CD4-positive, alpha-beta T cell (primary cell): ENCODE measurements around the gene ZNF334. TPM values are rescaled to one million over a fixed set of nuclear protein-coding genes. Genes with fewer than 3 reads are reported as not detected.

ENCODE experiments used
- ATAC-seq: fragments of 200-7000 bp; cut with Tn5 transposase; one replicate; pipeline ENCODE4 v1.10.0; 2022; ENCODE audit warnings: mild to moderate bottlenecking; ENCODE audit not compliant: poor library complexity
- CTCF ChIA-PET: fragments of 350-600 bp; sonication (Branson Sonifier 250); formaldehyde crosslinking; loops from one replicate; lab custom pipeline; 2021; ENCODE audit warnings: antibody characterized with exemption, inconsistent platforms; lab: Charles Lee
- POLR2A ChIA-PET: fragments of 350-600 bp; sonication (Branson Sonifier 250); formaldehyde crosslinking; loops from one replicate; lab custom pipeline; 2021; ENCODE audit warnings: antibody characterized with exemption, inconsistent platforms; lab: Charles Lee
- DNase-seq, 14 experiments: peaks; one replicate each; pipeline ENCODE4 v3.0.0-alpha.2; 2013 to 2020; ENCODE audit warnings: mixed read lengths in 2 of 14
- H3K27ac ChIP-seq, 2 donors: one replicate each; pipeline versions ENCODE4 v1.5.1 to v1.7.0; 2013; ENCODE audit warnings: low read length in 2 of 2, low read depth in 1 of 2, mild to moderate bottlenecking in 1 of 2
- H3K27me3 ChIP-seq, 2 experiments: 1 replicate in 1 of 2; 2 replicates in 1 of 2; pipeline versions ENCODE4 v1.6.1 to v1.7.0; 2013; ENCODE audit warnings: low read length in 2 of 2, control low read depth in 1 of 2, mild to moderate bottlenecking in 1 of 2, moderate library complexity in 1 of 2; ENCODE audit not compliant: insufficient read depth in 2 of 2, control insufficient read depth in 1 of 2
- H3K36me3 ChIP-seq: one replicate; pipeline ENCODE4 v1.6.1; 2013; ENCODE audit warnings: low read length, control low read depth; ENCODE audit not compliant: insufficient read depth
- H3K4me1 ChIP-seq: one replicate; pipeline ENCODE4 v1.6.1; 2013; ENCODE audit warnings: low read length, control low read depth; ENCODE audit not compliant: insufficient read depth
- H3K4me3 ChIP-seq: one replicate; pipeline ENCODE4 v1.5.1; 2013; ENCODE audit warnings: mild to moderate bottlenecking, low read length, moderate library complexity
- H3K9me3 ChIP-seq, 2 experiments: 1 replicate in 1 of 2; 2 replicates in 1 of 2; pipeline versions ENCODE4 v1.6.1 to v1.7.0; 2013; ENCODE audit warnings: low read length in 2 of 2, mild to moderate bottlenecking in 2 of 2, control low read depth in 1 of 2, moderate library complexity in 1 of 2; ENCODE audit not compliant: control insufficient read depth in 1 of 2, insufficient read depth in 1 of 2
- H3K27ac Mint-ChIP-seq: one replicate; pipeline ENCODE4 v1.8.0; 2020; ENCODE audit warnings: mixed read lengths
- H3K27me3 Mint-ChIP-seq: one replicate; pipeline ENCODE4 v1.8.0; 2021; ENCODE audit warnings: mixed read lengths
- H3K36me3 Mint-ChIP-seq: one replicate; pipeline ENCODE4 v1.8.0; 2021; ENCODE audit warnings: low read depth, mixed read lengths
- H3K4me1 Mint-ChIP-seq: one replicate; pipeline ENCODE4 v1.8.0; 2021; ENCODE audit warnings: low read depth, mixed read lengths
- H3K4me3 Mint-ChIP-seq: one replicate; pipeline ENCODE4 v1.8.0; 2020; ENCODE audit warnings: mild to moderate bottlenecking, mixed read lengths
- H3K9me3 Mint-ChIP-seq: one replicate; pipeline ENCODE4 v1.8.0; 2020; ENCODE audit warnings: mixed read lengths
- CTCF ChIP-seq: fragments of 200-600 bp; IDR thresholded peaks from one replicate; pipeline ENCODE4 v1.8.0; 2022; ENCODE audit warnings: antibody characterized with exemption, mild to moderate bottlenecking
- intact Hi-C, 2 experiments: fragments of 100-400 bp; cut with DNase I in 1 of 2; cut with micrococcal nuclease in 1 of 2; formaldehyde crosslinking; loops; one replicate each; pipeline versions ENCODE4 v1.15.1 to v1.9.0; 2023 to 2025; cut with DNase I, micrococcal nuclease
- total RNA-seq, 174 experiments: library from RNA in 2 of 174; stranded (reverse) in 2 of 174; gene quantifications; one replicate each; pipeline ENCODE4 v1.2.3 and lab custom pipeline; 2021 to 2026

Gene ZNF334
- total RNA-seq, 2 experiments from 2014 or later: 0.19 to 0.28 TPM

- H3K27ac ChIP-seq: no peak overlapping the region
- no peak for TF ChIP-seq CTCF
- Mint-ChIP-seq H3K27ac (no peak overlapping the region), H3K4me3 (no peak overlapping the region), H3K9me3 (peaks cover 15% of the 10 kb centered on the region), H3K27me3 (peaks cover 45% of the 10 kb centered on the region), H3K4me1 (no peaks in the 10 kb centered on the region), H3K36me3 (no peaks in the 10 kb centered on the region)
- POLR2A ChIA-PET: no interaction called here
- H3K4me3 ChIP-seq: no peak overlapping the region
- CTCF ChIA-PET: no interaction called here
- intact Hi-C loops: no loop called here
- peaks cover 0 to 27% of the 10 kb centered on the region in 2 experiments for H3K9me3 ChIP-seq
- DNase-seq (no peak), ATAC-seq (no peak)
- no peaks in the 10 kb centered on the region for H3K4me1 ChIP-seq
- peaks cover 6 to 13% of the 10 kb centered on the region in 2 experiments for H3K27me3 ChIP-seq
- no peaks in the 10 kb centered on the region for H3K36me3 ChIP-seq
Measured at GRCh38 chr20:46505506-46505905, 7.9 kb downstream of the ZNF334 start.

- Histone ChIP-seq H3K27me3 (peaks cover 0 to 10% of the 10 kb centered on the region in 2 experiments), H3K4me1 (no peaks in the 10 kb centered on the region), H3K36me3 (no peaks in the 10 kb centered on the region), H3K27ac (no peak overlapping the region), H3K4me3 (no peak overlapping the region), H3K9me3 (peaks cover 6 to 41% of the 10 kb centered on the region in 2 experiments)
- DNase-seq: no peak
- no peaks in the 10 kb centered on the region for H3K4me1 Mint-ChIP-seq
- H3K36me3 Mint-ChIP-seq: no peaks in the 10 kb centered on the region
- intact Hi-C loops: no loop called here
- ChIA-PET CTCF (no interaction called here), POLR2A (no interaction called here)
- ATAC-seq: no peak
- no peak overlapping the region for H3K4me3 Mint-ChIP-seq
- no peak overlapping the region for H3K27ac Mint-ChIP-seq
- peaks cover 43% of the 10 kb centered on the region for H3K27me3 Mint-ChIP-seq
- no peak for TF ChIP-seq CTCF
- peaks cover 16% of the 10 kb centered on the region for H3K9me3 Mint-ChIP-seq
Measured at GRCh38 chr20:46501961-46502360, 11.4 kb downstream of the ZNF334 start.

- no peak overlapping the region for H3K27ac ChIP-seq
- no peak for DNase-seq
- peaks cover 6 to 41% of the 10 kb centered on the region in 2 experiments for H3K9me3 ChIP-seq
- no peak overlapping the region for H3K4me3 ChIP-seq
- peaks cover 48% of the 10 kb centered on the region for H3K27me3 Mint-ChIP-seq
- POLR2A ChIA-PET: no interaction called here
- TF ChIP-seq CTCF: no peak
- H3K4me1 Mint-ChIP-seq: no peaks in the 10 kb centered on the region
- no peak overlapping the region for H3K4me3 Mint-ChIP-seq
- no peak for ATAC-seq
- H3K36me3 Mint-ChIP-seq: no peaks in the 10 kb centered on the region
- intact Hi-C loops: no loop called here
- no peak overlapping the region for H3K27ac Mint-ChIP-seq
- peaks cover 16% of the 10 kb centered on the region for H3K9me3 Mint-ChIP-seq
- H3K4me1 ChIP-seq: no peaks in the 10 kb centered on the region
- peaks cover 0 to 10% of the 10 kb centered on the region in 2 experiments for H3K27me3 ChIP-seq
- no peaks in the 10 kb centered on the region for H3K36me3 ChIP-seq
- CTCF ChIA-PET: no interaction called here
Measured at GRCh38 chr20:46501337-46501942, 11.9 kb downstream of the ZNF334 start.
